Liver (tissue), 3 donors: Measurements from ENCODE around the gene CMTM5.

Experiments
- FOXA1 ChIP-seq: IDR thresholded peaks from 2 replicates; pipeline ENCODE4 v1.6.1; 2016; ENCODE audit warnings: antibody characterized with exemption
- RXRA ChIP-seq, 2 donors: IDR thresholded peaks; 2 replicates each; pipeline ENCODE4 v1.6.1; 2017 to 2018; ENCODE audit warnings: antibody characterized with exemption in 2 of 2, mild to moderate bottlenecking in 1 of 2
- TAF1 ChIP-seq: conservative IDR thresholded peaks from 2 replicates; pipeline ENCODE4 v1.6.1; 2016; ENCODE audit warnings: antibody characterized with exemption, mild to moderate bottlenecking
- TF ChIP-seq, protein P1 (sequence below): fragments of 150-350 bp; IDR thresholded peaks from 2 replicates; pipeline ENCODE4 v1.5.1; 2017; ENCODE audit warnings: improper control_type of control experiment, low read depth, low read length; ENCODE audit not compliant: missing input control
- TF ChIP-seq, protein P2 (sequence below): IDR thresholded peaks from 2 replicates; pipeline ENCODE4 v1.6.1; 2016; ENCODE audit warnings: antibody characterized with exemption
- donor health status: healthy.
- donor health status: healthy.

DNA sequence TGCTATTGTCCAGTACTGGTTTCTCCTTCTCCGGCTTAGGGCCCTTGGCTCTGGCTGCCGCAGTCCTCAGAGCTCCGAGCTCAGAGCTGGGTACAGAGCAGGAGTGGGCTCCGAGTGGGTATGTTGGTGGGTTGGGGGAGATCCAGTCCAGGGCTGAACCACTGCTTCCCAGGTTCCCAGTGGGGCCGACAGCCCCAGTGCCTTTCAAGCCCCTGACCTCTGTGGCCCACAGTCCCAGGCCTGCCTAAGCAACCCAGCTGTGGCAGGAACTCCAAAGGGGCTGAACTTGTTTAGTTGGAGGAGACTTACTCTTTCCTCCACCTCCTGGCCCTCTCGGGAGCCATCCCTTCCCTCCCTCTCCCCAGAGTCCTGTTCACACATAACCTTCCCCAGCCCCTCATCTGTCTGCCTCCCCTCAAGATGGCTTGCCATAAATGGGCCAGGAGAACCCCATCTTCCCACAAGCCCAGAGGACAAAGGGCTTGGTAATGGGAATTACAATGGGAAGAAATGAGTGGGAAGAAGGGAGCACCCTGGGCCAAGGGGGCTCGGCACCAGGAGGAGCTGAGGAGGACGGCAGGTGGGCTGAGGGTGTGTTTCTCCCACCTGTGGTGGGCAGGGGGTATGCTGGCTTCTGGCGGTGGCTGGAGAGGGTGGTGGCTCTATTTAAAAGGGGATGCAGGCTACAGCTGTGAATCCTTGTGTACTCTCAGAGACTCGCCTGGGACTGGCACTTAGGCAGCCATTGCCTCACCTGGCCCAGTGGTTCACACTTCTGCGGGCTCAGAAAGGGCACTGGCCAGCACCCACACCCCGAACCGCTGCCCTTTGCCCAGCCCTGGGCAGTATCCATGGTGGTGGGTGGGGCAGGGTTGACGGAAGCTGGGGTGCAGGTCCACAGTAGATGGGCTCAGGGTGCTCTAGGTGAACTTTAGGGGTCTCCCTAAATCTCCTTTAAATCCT lies 35.0 kb downstream of the CMTM5 start:
- TF ChIP-seq, protein P1, sequence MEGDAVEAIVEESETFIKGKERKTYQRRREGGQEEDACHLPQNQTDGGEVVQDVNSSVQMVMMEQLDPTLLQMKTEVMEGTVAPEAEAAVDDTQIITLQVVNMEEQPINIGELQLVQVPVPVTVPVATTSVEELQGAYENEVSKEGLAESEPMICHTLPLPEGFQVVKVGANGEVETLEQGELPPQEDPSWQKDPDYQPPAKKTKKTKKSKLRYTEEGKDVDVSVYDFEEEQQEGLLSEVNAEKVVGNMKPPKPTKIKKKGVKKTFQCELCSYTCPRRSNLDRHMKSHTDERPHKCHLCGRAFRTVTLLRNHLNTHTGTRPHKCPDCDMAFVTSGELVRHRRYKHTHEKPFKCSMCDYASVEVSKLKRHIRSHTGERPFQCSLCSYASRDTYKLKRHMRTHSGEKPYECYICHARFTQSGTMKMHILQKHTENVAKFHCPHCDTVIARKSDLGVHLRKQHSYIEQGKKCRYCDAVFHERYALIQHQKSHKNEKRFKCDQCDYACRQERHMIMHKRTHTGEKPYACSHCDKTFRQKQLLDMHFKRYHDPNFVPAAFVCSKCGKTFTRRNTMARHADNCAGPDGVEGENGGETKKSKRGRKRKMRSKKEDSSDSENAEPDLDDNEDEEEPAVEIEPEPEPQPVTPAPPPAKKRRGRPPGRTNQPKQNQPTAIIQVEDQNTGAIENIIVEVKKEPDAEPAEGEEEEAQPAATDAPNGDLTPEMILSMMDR = no peak
- TF ChIP-seq, protein P2, sequence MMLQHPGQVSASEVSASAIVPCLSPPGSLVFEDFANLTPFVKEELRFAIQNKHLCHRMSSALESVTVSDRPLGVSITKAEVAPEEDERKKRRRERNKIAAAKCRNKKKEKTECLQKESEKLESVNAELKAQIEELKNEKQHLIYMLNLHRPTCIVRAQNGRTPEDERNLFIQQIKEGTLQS = no peak
- no peak for TF ChIP-seq RXRA (IDR thresholded peaks at IDR 0.05)
- no peak for TF ChIP-seq FOXA1
- no peak for TF ChIP-seq TAF1
